NCI-H146 treated with DMSO at 0.1 percent for 48 hours (cell line): ENCODE data around the gene CACNA2D4.
A peak's percentile ranks its signal among the peaks of the same experiment; 100 is the strongest.
"Not testable (repeated sequence)": the region's sequence is repeated elsewhere in the genome, so short reads cannot be mapped to it uniquely, and the experiment has no call there.

Source experiments
- DNase-seq: peaks from one replicate; lab custom pipeline; 2025; ENCODE audit not compliant: unreplicated experiment; lab: John Stamatoyannopoulos, UW

CACNA2D4 gene, protein sequence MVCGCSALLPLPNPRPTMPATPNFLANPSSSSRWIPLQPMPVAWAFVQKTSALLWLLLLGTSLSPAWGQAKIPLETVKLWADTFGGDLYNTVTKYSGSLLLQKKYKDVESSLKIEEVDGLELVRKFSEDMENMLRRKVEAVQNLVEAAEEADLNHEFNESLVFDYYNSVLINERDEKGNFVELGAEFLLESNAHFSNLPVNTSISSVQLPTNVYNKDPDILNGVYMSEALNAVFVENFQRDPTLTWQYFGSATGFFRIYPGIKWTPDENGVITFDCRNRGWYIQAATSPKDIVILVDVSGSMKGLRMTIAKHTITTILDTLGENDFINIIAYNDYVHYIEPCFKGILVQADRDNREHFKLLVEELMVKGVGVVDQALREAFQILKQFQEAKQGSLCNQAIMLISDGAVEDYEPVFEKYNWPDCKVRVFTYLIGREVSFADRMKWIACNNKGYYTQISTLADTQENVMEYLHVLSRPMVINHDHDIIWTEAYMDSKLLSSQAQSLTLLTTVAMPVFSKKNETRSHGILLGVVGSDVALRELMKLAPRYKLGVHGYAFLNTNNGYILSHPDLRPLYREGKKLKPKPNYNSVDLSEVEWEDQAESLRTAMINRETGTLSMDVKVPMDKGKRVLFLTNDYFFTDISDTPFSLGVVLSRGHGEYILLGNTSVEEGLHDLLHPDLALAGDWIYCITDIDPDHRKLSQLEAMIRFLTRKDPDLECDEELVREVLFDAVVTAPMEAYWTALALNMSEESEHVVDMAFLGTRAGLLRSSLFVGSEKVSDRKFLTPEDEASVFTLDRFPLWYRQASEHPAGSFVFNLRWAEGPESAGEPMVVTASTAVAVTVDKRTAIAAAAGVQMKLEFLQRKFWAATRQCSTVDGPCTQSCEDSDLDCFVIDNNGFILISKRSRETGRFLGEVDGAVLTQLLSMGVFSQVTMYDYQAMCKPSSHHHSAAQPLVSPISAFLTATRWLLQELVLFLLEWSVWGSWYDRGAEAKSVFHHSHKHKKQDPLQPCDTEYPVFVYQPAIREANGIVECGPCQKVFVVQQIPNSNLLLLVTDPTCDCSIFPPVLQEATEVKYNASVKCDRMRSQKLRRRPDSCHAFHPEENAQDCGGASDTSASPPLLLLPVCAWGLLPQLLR

DNA sequence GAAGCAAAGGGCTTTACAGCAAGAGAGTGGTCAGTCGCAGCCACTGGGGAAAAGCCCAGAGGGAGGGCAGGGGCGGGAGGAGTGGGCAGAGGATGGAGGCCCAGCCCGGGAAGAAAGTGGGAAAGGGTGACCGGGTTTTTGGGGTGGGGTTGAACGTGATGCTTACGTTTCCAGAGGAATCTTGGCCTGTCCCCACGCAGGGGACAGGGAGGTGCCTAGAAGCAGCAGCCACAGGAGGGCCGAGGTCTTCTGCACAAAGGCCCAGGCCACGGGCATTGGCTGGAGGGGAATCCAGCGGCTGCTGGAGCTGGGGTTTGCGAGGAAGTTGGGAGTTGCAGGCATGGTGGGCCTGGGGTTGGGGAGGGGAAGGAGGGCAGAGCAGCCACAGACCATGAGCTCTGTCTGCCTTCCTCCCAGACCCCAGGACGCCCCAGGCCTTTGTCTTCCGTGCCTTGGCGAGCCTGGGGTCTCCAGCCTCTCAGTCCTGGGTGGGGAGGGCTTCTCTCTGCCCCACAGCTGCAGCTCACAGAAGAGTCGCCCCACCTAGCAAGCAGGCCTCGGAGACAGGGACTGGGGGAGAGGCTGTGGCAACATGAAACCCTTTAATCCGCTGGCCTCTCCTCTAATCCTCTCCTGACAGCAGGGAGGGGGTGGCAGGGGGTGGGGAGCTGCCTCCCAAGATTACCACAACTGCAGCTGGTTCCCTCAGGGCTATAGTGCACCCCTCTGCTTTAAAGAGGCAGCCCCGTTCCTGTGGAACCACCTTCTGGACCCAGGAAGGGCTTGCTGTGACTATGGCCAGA is at the start of gene CACNA2D4:
Gene CACNA2D4 (minus strand): TSS at position 572 of the 803 bp plus-strand sequence. CDS start 179 bp downstream, at position 393.
- no peak for DNase-seq

DNA sequence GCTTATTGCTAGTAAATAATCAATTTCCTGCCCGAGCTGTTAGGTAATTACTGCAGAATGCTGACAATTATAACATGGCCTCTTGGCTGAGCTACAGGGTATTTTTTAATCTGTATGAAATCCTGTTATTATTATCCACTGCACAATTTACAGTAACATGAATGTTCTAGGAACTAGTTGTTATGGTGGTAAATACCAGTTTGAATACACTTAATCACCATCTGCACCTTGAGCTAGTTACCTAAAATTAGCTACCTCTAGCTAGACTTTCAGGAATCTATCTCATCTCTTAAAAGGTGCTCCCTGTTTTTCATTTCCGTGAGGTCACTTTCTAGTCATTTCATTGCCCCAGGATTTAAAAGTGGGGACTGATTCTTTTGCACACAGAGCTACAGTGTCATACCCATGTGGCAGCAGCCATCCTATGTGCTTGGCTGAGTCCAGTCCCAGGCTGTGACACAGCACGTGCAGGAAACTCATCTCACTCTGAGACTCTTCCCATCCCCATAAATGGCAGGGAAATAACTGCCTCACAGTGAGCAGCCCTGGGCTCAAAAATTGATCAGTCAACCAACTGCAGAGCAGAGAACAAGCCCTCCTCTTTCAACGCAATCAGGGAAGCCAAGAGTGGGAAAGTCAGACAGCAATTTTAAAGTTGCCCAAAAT is 48.2 kb upstream of the CACNA2D4 start:
- no peak for DNase-seq

DNA sequence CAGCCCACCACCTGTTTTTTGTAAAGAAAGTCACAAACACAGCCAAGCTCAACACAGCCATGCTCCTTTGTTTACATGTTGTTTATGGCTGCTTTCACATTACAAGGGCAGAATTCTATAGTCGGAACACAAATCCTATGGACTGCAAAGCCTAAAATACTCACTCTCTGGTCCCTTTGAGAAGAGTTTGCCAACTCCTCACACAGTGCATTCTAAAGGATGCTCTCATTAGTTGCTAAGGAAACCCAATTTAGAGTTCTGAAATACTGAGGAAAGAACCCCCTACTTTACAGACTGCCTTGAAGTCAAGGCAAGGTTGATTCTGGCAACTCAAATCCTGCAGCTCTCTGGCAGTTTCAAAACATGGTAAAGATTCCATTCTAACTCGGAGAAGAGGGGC is 47.5 kb upstream of the CACNA2D4 start:
- DNase-seq = no peak

DNA sequence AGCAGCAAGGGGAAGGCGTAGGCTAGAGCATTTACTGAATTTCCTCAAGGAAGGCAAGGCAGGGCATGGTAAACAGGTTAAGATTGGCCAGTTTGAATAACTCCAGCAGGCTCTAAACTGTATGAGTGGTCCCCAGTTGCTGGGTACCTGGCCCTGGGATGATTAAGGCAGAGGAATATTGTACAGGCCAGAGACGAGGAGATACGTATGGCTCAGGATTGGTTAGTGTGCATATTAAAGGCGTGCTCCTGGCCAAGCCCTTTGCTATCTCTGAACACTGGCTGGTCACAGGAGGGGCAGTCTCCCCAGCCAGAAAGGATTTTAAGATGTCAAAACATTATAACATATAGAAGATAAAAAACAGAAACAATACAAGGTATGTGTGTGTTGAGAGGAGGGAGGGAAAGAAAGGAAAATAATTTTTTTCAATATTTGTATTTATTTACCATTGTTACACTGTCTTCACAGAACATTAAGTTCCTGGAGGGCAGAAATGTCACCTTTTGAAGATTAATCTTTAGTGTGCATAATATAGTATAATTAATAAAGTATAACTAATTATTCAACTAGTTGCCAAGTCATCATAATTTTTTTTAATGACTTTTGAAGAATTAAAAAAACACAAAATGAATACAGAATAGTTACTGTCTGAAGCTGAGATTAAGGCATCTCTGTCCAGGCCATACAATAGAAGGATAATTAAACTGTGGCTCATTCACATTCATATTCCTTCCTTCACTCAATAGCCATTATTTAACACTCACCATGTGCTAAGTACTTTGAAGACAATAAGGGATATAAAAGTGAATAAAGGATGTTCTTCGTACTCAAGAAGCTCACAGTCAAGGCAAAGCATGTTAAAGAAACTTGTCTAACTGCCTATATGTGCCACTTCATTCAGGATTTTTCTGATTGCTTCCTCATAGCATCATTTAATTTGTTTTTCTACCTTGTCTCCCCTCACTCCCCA is 43.9 kb upstream of the CACNA2D4 start:
- no peak for DNase-seq

DNA sequence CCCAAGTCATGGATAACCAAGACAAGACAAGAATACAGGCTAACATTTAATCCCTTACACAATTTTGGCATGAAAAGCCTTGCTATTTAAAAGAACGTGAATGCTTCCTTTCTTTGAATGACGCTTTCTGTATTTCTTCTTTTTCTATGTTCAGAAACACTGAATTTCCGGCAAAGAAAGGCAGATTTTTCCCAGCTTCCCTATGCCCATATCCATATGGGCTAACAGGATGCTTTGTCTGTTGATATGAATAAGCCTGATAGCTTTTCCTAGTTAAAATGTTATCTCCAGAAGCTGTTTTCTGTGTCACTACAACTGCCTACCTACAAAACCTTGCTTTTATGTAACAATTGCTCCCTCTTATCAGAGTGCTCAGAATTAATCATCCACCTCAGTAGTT is 38.3 kb upstream of the CACNA2D4 start:
- no peak for DNase-seq

DNA sequence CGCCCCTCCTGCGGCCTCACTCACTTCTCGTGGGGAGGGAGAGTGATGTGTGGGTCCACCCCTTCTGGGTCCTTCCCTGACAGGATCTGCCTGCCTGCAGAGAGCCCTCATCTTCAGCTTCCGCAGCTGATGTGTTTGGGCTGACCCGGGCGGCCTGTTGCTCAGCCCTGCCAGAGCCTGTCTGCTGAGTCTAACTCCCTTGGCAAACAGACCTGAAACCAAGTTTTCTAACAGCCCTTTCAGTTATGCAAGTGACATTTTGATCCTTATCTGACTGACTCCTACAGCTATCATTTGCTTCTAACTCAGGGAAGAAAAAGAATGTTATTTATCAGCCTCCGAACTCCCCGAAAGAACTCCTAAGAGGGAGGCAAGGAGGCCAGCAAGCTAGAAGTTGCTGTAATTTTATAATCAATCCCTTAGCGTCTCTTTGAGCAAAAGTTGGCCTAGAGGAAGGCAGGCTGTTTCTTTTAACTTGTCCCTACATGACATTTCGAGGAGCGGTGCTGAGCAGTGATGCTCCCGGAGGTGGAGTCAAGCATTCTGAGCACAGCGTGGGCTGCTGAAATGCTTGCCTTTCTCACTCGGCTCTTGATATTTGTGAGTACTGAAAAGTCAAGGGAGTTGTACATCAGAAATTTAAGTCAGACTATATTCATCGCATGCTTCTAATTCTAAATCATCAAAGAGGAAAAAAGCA is 31.5 kb upstream of the CACNA2D4 start:
- DNase-seq = no peak

DNA sequence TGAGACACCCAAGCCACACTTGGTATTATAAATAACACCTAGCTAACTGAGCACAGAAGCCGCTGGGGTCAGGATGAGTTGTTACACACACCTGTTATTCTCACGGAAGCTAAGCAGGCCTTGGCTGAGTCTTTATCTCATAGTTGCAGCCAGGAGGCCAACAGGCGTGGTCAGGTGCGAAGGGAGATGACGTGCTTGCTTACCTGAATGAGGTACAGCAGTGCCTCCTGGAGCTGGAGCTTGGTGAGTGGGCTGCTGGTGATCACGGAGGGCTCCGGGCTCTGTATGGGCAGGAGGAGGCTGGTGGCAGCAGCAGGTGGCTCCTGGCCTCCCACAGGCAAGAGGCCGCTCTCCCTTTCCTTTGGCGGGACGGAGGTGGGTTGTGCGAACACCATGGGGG is 30.4 kb upstream of the CACNA2D4 start:
- no peak for DNase-seq

DNA sequence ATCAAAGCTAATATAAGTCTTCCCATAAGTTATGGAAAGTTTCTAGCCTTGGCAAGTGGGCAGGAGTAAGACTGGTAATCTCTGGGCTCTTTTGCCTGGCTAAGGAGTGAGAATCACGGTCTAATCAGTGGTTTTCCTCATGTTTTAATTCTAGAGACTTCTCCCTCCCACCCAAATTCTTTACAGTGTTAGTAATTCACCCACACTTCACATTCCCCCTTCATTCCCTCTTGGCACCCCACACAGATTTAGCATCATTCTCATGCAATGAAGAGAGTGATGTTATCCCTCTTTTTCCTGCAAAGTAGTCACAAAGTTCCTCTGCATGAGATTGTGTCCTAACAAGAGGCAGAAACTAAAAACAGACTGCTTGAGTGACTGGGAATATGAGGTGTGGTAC is 28.6 kb upstream of the CACNA2D4 start:
- DNase-seq = no peak

DNA sequence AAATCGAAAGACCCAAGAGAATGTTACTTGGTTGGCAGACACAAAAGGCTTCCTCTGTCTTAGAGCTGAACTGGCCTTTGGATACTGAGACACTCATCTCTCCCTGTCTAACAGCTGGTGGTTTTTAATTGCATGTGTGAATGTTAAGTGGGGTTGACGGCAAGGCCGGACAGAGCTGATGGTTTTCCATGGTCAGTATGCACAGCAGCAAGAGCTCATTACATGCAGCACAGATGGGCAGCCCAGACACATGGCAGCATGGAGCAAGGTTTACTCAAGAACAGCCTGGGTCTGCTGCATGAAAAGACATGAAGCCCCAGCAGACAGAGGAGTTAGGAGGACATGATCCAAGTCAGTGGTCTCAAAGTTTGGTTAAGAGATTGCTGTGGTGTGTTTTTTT is 27.8 kb upstream of the CACNA2D4 start:
- no peak for DNase-seq

DNA sequence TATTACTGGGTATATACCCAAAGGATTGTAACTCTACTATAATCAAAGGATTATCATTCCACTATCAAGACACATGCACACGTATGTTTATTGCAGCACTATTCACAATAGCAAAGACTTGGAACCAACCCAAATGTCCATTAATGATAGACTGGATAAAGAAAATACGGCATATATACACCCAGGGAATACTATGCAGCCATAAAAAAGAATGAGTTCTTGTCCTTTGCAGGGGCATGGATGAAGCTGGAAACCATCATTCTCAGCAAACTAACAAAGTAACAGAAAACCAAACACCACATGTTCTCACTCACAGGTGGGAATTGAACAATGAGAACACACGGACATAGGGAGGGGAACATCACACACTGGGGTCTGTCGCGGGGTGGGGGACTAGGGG is 27.1 kb upstream of the CACNA2D4 start:
- not testable (repeated sequence) for DNase-seq

DNA sequence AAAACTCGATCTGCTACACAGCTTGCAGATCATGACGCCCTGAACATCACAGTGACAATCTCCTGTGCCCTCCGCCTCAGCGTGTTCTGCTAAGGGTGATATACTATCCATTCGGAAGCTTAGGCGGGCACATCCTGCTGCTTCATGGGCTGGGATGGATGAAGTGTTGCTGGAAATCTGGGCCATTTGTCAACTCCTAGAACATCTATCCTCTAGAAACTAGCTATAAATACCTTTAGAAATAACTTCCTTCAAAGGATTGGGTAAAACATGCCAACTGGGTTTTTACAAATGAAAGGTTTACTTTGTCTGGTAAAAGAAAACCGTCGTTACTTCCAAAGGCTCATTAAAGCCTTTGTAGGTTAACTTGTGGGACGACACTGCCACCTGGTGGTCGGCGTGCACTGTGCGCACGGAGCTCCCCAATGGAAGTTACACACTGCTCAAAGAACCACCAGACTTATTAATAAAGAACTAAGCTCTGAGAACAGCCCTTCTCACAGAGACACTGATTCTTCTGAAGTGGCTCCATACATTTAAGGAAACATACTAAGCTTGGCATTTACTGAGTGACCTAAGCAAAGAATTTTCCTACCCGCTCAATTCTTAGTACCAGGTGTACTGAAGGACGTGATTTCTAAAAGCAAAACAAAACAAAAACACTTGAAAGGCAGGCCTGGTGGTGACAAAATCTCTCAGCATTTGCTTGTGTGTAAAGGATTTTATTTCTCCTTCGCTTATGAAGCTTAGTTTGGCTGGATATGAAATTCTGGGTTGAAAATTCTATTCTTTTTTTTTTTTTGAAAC is 21.6 kb upstream of the CACNA2D4 start:
- DNase-seq = peak; percentile 38

DNA sequence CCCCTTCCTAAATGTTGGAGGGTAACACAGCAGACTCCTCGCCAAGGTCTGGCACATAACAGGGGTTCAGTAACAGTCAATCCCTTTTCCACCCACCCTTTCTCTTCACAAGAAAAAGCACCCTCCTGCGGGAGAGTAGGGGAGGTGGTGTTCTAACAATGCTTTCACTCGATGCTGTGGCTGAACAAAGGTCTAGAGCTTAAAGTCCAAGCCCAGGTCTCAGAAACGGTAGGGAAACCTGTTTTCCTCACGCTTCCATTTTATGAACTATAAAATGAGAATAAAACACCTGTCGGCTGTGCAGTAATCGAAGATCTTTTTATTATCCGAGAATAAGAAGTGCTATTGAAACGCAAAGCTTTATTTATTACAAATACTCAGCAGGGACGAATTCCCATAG is 20.9 kb upstream of the CACNA2D4 start:
- no peak for DNase-seq

DNA sequence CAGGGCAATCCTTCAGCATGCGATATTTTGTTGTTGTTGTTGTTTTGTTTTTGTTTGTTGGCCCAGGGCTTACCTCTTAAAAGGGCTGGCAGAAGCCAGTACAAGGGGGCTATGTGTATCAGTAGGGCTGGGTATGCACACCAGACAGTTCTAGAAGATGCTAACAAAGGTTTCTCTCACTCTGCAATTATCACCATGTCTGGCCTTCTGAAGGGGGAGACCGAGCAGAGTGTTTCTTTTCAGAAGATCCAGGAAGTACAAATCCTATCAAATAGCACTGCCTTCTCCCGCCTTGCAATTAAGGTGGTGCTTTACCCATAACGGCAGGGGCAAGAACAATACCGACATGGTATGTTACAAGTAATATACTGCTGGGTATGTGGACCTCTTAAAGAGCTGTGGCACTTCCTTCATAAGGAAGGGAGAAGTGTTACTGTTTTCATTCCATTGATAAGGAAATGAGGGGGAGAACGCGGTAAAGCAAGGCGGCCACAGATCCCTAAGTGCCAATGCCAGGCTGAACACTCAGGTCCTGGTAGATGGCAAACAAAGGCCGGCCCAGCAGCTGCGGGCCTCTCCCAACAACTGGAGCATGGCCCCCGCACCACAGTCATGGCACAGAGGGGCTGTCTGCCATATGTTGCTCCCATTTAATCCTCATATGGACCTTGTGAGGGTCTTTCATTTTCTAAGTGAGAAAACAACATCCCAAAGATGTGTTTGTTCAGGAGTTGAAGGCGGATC is 19.2 kb upstream of the CACNA2D4 start:
- no peak for DNase-seq

DNA sequence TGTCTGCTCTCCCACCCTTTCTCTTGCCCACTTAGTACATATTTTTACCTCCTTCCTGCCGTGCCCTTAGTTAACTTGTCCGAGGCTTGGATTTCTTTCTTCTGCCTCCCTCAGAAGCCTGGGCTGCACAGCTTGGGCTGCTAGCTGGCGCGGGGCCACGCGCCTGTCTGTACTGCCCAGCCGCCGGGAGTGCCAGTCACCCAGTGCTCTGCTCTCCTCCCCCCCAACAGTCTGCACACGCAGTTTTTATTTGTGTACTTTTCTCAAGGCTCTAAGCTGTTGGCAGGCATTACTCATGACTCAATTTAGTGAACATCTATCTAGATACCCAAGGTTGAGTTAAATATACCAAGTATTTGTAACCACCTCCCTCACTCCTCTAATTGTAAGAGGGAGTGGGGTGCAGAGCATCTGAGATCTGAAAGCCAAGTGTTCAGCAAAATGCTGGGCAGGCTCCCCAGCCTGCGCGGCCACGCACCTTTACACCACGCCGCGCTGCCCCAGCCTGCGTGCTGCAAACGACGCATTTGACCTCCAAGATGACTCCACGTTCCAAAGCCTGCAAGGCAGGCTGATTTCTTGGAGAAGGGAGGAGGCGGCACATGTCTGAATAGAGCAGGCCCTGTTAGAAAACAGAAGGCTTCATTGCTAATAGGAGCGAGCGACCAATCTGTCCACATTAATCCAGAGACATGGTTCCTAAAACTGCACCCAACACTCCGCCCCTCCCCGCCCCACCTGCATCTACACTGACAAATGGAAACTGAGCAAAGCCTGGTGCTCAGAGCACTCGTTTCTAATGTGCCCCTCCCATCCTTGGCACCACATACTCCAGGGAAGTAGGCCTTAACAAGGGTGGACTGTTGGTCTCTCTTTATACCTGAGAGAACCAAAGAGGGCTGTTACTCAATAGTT is 18.2 kb upstream of the CACNA2D4 start:
- DNase-seq = no peak

DNA sequence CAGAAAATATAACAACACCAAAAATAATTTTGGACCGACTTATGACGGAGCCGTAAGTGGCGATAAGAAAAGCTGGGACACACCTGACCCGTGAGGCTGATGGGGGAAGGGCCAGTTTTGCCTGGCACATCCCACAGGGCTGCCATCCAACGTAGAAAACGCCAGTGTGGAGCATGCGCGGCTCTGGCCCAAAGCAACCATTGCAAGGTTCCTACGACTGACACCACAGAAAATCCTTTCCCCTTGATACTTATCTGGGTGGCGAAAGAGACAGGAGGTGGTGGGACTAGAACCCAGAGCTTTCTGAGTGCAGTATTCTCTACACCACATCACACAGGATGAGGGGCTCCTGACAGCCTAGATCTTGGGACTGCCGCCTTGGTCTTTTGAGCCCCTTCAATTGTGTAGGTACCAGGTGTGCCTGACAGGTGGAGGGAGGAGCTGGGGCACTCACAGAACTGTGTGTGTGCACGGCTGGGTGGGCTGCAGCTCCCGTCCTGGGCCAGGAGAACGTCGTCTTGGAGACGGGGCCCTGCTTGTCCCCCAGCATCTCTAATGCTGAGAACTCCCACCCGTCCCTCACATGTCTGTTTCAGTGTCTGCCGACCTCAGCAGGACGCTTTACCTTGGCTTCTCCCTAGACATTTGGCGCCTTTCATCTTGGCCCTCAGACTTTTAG is 17.4 kb upstream of the CACNA2D4 start:
- no peak for DNase-seq
